Mesodermal cell (in vitro differentiated cells): ENCODE results near the gene NOP9.

ENCODE experiments used
- H3K27ac ChIP-seq: 2 replicates; pipeline ENCODE4 v1.7.0; 2013; ENCODE audit warnings: mild to moderate bottlenecking, low read depth, low read length, moderate library complexity; ENCODE audit not compliant: severe bottlenecking
- H3K36me3 ChIP-seq: 2 replicates; pipeline ENCODE4 v1.7.1; 2013; ENCODE audit warnings: mild to moderate bottlenecking, low read length, moderate library complexity; ENCODE audit not compliant: control insufficient read depth, insufficient read depth
- H3K4me1 ChIP-seq: one replicate; pipeline ENCODE4 v1.7.1; 2013; ENCODE audit warnings: mild to moderate bottlenecking, low read length; ENCODE audit not compliant: insufficient read depth, control insufficient read depth, poor library complexity, severe bottlenecking
- H3K4me3 ChIP-seq: 2 replicates; pipeline ENCODE4 v1.7.0; 2013; ENCODE audit warnings: low read length, control low read depth, mild to moderate bottlenecking; ENCODE audit not compliant: insufficient read depth, poor library complexity, severe bottlenecking; ENCODE audit errors: extremely low read depth
- H3K9me3 ChIP-seq: 2 replicates; pipeline ENCODE4 v1.7.1; 2013; ENCODE audit warnings: mild to moderate bottlenecking, low read length, moderate library complexity; ENCODE audit not compliant: control insufficient read depth
- WGBS, 2 experiments: methylation state at CpG; one replicate each; pipeline ENCODE4 v1.1.5; 2013; ENCODE audit warnings: missing lambda C conversion rate in 2 of 2; ENCODE audit not compliant: insufficient coverage in 2 of 2; 5-methylcytosine and 5-hydroxymethylcytosine counted together

NOP9 gene

DNA sequence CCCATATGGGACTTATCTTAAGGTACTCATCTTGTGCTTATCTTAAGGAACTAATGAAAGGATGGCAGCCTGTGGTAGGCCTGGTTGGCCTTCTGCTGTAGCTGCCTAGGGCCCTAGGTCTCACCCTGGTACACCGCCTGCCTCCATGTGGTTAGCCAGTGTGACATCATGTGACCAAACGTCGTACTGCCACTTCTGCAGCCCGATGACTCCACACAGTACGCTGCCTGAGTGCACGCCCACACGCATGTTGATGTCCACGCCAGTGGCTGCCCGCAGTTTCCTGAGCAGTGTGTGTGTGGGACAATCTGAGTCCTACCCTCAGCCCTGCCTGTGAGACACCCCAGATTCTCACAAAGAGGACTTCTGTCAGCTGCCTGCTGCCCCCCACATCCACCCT is 30.1 kb downstream of the NOP9 start:
- WGBS, 2 experiments, result 87 to 91% methylated on average over 9 of the region's 9 CpGs
- Histone ChIP-seq H3K4me3 (no peak overlapping the region), H3K36me3 (no peaks in the 10 kb centered on the region), H3K4me1 (peaks cover 16% of the 10 kb centered on the region), H3K9me3 (no peaks in the 10 kb centered on the region), H3K27ac (no peak overlapping the region)

DNA sequence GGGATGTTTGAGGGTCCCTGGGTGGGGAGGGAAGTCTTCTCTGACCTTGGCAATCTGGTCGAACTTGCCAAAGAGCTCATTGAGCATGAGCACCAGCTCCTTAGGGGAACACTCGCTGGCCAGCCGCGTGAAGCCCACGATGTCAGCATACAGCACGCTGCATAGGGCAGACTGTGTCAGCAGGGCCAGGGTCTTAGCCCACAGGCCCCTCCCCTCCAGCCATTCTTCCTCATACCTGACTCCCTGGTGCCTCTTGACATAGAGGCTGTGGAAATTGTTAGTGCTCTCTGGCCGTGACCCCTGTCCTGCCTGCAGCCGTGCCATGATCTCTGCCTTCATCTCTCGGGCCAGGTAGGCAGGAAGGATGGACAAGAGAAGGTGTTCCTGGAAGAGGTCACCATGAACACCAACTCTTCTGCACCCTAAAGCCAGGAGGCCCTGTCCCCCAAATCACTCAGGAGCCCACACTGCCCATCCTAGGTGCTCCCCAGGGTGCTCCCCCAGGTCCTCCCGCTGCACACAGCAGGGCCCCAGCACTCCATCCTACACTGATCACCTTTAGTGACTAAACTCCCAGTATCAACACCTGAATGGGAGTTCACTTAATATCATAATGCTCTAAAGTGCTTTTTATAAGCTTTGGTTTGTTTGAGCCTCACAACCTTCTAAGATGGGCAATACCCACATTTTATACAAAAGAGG is 31.5 kb downstream of the NOP9 start:
- H3K36me3 ChIP-seq, result no peaks in the 10 kb centered on the region
- no peak overlapping the region for H3K4me3 ChIP-seq
- no peak overlapping the region for H3K27ac ChIP-seq
- H3K9me3 ChIP-seq, result no peaks in the 10 kb centered on the region
- peaks cover 21% of the 10 kb centered on the region for H3K4me1 ChIP-seq
- WGBS, 2 experiments, result 83 to 90% methylated on average over 7 to 9 of the region's 10 CpGs

DNA sequence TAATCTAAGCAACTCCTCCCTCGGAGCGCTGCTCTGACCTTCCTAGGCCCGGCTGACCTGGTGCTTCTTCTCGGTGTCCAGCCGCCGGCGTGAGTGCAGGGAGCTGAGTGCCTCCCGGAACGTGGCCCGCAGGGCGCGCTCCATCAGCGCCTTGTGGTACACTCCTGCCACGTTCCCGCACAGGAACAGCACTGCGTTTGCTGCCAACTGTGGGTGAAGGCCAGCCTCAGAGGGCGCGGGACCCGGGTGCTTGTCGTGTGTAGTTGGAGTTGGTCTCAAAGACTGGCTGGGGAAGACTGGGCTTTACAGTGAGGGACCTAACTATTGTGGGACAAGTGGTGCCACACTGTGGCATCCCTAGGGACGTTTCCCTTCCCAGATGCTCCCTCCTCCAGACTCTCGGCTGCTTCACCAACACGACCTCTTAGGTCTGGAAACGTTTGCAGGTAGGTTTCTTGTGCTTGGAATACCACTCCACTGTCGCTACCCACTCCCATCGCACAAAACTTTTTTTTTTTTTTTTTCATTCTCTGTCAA is 32.1 kb downstream of the NOP9 start:
- whole genome bisulfite sequencing, 2 experiments, result 76 to 82% methylated on average over 23 to 25 of the region's 26 CpGs

DNA sequence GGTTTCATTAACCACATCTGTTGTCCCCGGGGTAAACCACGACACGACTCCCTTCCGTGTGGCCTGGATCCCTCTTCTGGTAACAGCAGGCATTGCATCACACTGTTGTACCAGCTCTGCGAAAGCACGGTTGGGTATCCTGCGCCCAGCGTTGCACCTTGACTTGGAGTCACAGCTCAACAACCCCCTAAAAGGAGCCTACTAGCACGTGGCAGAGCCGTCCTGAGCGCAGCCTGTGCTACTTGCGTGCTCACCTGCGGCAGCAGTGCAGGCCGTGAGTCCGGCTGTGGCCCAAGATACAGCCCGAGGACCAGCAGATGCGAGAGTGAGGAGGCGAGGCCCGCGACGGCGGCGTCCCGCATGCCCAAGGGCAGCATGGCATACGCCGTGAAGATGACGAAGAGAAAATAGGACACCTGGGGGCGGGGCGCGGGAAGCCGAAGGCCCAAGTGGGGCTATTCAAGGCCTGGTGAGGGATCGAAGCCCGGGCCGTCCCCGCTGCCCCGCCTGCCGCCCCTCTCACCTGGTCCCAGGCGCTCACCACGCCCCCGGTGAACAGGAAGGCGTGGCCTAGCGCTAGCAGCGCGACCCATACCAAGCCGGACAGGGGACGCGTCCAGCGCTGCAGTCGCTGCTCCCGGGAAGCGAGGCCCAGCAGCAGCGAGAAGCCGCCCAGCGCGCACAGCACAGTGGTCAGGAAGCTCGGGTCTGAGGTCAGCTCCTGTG is 32.8 kb downstream of the NOP9 start:
- 5 to 11% methylated on average over 35 to 56 of the region's 56 CpGs for WGBS, 2 experiments
- Histone ChIP-seq H3K4me3 (peak overlapping the region; percentile 26), H3K36me3 (no peaks in the 10 kb centered on the region), H3K9me3 (no peaks in the 10 kb centered on the region), H3K27ac (no peak overlapping the region), H3K4me1 (peaks cover 17% of the 10 kb centered on the region)

More for the DNA sequence above, 32.1 kb downstream of the NOP9 start:
- Histone ChIP-seq H3K9me3 (no peaks in the 10 kb centered on the region), H3K36me3 (no peaks in the 10 kb centered on the region), H3K4me1 (peaks cover 21% of the 10 kb centered on the region), H3K27ac (no peak overlapping the region), H3K4me3 (no peak overlapping the region)

DNA sequence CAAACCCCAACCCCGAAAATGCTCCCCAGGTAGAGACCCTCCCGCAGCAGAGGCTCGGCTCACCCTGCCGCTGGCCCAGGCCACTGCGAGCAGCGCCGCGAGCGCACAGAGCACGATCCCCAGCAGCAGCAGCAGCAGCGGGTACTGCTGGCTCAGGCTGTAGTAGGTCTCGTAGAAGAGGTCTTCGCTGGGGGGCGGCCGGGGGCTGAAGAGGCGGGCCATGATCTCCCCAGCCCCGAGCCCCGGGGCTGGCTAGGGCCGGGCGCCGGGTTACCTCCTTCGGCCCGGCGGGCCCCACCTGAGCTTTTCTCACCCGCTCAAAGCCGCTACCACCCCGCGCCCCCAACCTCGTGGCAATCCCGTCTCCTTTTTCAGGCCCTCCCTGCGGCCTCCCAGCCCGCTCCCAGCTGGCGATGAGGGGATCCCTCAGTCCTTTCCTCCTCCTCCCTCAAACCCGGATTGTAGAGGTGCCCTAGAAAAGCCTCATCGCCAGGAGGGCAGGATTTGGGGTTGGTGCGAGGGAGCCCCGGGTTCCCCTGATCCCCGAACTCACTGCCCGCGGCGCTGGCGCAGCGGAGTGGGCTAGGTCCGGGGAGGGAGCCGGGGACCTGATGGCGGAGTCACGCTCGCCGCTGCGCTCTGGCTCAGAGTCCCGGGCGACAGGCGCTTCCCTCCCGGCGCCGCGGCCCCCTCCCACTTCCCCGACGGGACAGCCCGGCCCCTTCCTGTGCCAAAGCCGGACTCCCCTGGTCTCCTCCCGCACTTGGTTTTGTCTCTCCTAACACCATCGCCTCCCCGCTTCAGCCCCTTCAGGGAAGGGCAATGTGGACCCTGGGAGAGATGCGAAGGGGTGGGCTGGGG is 35.0 kb downstream of the NOP9 start, which contains the start of gene ADCY4:
Gene ADCY4, minus strand, starts transcription at position 641 of the 861 bp plus-strand sequence. Its CDS starts 419 bp downstream, at position 222.
- H3K4me3 ChIP-seq, result peak within 1 kb of the TSS; percentile 40
- no peaks in the 10 kb centered on the region for H3K9me3 ChIP-seq
- H3K36me3 ChIP-seq, result no peaks in the 10 kb centered on the region
- H3K27ac ChIP-seq, result no peak within 1 kb of the TSS
- H3K4me1 ChIP-seq, result peaks cover 16% of the 10 kb centered on the region
- 1 to 5% methylated on average over 32 to 52 of the region's 65 CpGs for WGBS, 2 experiments

DNA sequence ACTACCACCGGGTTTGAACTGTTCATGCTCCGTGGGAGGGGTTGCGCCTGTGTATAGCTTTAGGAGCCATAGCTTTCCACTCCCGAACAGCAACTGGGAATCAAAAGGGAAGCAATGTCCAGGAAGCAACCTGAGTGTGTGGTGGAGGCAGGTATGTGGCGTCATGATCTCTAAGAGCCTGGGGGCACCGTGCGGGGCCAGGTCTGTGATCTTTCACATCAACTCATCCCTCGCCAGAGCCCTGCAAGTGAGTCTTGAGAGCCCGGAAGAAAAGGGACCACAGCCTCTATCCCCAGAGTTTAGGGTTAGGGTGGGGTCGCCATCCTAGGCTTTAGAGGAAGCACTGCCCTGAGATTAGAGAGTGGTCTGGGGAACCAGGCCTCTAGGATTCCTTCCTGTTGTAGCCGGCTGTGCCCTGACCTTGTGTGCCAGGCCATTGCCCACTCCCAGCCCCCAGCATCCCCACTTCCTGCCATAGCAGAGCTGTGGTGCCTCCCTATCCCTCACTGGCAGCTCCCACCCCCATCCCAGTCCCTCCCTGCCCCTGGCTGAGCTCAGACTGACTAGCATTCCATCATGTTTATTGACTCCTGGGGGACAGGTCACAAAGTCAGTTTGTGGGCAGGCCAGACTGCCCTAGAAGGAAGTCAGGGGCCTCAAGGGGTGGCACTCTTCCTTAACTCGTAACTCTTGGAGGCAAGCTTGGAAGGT is 36.0 kb downstream of the NOP9 start:
- WGBS, 2 experiments, result 63 to 79% methylated on average over 6 of the region's 12 CpGs
- H3K27ac ChIP-seq, result no peak overlapping the region
- no peak overlapping the region for H3K4me3 ChIP-seq
- no peaks in the 10 kb centered on the region for H3K9me3 ChIP-seq
- H3K4me1 ChIP-seq, result peaks cover 16% of the 10 kb centered on the region
- no peaks in the 10 kb centered on the region for H3K36me3 ChIP-seq

DNA sequence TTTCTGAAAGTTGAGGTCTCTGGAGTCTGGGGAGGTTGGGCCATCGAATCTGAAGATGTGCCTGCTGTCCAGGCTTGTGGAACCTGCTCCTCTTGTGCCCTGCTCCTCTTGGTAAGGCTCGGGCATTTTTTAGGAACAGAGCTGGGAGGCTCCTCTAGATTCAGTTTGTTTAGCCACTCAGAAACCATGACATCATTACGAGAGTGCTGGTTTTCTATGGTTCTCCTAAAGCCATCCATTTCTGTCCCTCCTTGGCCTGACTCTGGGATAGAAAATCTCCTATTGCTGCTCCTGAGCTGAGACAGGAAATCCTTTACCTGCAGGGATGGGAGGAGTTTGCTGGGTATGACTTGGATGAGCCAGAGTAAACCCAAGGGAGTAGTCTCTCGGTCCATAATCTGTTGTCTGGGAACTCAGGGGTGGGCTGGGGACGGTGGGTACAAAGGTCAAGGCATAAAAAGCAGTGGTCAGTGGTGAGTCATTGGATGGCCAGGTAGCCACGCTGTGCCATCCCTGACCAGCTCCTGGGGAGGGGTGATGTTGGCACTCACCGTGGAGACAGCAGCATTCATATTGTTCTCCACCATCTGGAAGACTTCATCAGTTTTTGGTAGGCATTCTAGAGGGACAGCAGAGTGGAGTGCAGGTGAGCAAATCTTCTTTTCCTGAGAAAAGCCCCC is 37.6 kb downstream of the NOP9 start:
- H3K9me3 ChIP-seq, result no peaks in the 10 kb centered on the region
- peaks cover 13% of the 10 kb centered on the region for H3K4me1 ChIP-seq
- no peak overlapping the region for H3K27ac ChIP-seq
- WGBS, 2 experiments, result 84 to 88% methylated on average over 5 of the region's 7 CpGs
- no peak overlapping the region for H3K4me3 ChIP-seq
- no peaks in the 10 kb centered on the region for H3K36me3 ChIP-seq

DNA sequence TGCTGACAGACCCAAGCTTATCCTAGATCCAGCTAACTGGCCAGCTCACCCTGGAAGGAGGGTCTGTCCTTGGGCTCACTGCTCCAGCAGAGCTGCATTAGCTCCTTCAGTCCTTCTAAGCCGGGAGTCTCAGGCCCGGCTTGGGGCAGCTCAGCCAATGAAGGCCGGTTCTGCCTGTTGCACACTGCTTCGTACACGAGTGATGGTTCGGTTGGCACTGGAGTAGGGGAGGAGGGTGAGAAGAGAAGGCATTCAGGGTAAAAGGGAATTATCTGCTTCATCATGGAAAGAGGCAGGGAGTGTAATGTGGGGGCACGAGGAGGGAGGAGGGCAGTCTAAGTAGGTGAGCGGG is 38.1 kb downstream of the NOP9 start:
- no peaks in the 10 kb centered on the region for H3K9me3 ChIP-seq
- WGBS, 2 experiments, result 69 to 81% methylated on average over 6 to 8 of the region's 8 CpGs
- H3K36me3 ChIP-seq, result no peaks in the 10 kb centered on the region
- H3K27ac ChIP-seq, result no peak overlapping the region
- H3K4me3 ChIP-seq, result no peak overlapping the region
- peaks cover 8% of the 10 kb centered on the region for H3K4me1 ChIP-seq

DNA sequence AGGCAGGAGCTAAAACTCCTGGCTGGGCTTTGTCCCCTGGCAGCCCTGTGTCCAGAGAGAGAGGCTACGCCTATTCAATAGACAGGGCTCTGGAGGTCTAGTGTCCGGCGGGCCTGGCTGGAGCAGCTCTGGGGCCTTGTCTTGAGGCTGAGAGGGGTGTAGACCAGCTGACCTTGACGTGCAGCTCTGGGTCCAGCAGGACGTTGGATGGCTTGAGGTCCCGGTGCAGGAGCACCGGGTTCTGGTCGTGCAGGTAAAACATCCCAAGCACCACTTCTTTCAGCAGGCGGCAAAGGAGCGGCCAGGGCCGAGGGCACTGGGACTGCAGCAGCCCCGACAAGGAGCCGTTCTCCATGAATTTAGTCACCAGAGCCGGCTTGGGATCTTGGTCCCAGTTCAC is 39.2 kb downstream of the NOP9 start:
- 77% methylated on average over 14 of the region's 14 CpGs for WGBS, 2 experiments

More for the DNA sequence above, 39.2 kb downstream of the NOP9 start:
- Histone ChIP-seq H3K27ac (no peak overlapping the region), H3K4me3 (no peak overlapping the region), H3K36me3 (no peaks in the 10 kb centered on the region), H3K9me3 (no peaks in the 10 kb centered on the region), H3K4me1 (peaks cover 5% of the 10 kb centered on the region)
